SK-N-MC (cell line): Measurements from ENCODE around the gene GRPEL2.

Experiments used
- DNase-seq: peaks from one replicate; pipeline ENCODE4 v3.0.0-alpha.2; 2011; ENCODE audit warnings: low read depth, low spot score
- H3K27ac ChIP-seq: fragments of 200-600 bp; sonication (generic); 2 replicates; pipeline ENCODE4 v1.5.1; 2016; ENCODE audit warnings: mixed run types
- H3K36me3 ChIP-seq: fragments of 200-600 bp; sonication (generic); 2 replicates; pipeline ENCODE4 v1.6.1; 2017; ENCODE audit warnings: antibody characterized with exemption, low read length, mixed read lengths; ENCODE audit not compliant: insufficient read depth
- H3K4me3 ChIP-seq: fragments of 200-600 bp; sonication (generic); 2 replicates; pipeline ENCODE4 v1.5.1; 2016
- H3K9ac ChIP-seq: fragments of 200-600 bp; sonication (generic); 2 replicates; pipeline ENCODE4 v1.8.0; 2017; ENCODE audit warnings: mixed run types, mixed read lengths; ENCODE audit not compliant: insufficient read length
- H3K9me3 ChIP-seq: fragments of 200-600 bp; sonication (generic); 2 replicates; pipeline ENCODE4 v1.6.1; 2017; ENCODE audit warnings: low read depth, mild to moderate bottlenecking, antibody characterized with exemption, low read length, moderate library complexity, mixed read lengths
- EZH2 ChIP-seq: fragments of 200-600 bp; sonication (generic); IDR thresholded peaks from one replicate; pipeline ENCODE4 v1.6.1; 2017; ENCODE audit warnings: antibody characterized with exemption
- FOXP2 ChIP-seq: optimal IDR thresholded peaks from 2 replicates; pipeline ENCODE3; 2011; ENCODE audit warnings: mild to moderate bottlenecking, moderate library complexity; ENCODE audit not compliant: insufficient read depth; ENCODE audit errors: extremely low read length, control extremely low read depth
- POLR2AphosphoS5 ChIP-seq: IDR thresholded peaks from 2 replicates; pipeline ENCODE4 v1.6.1; 2012; ENCODE audit warnings: mild to moderate bottlenecking, low read depth, low read length, borderline replicate concordance

Gene GRPEL2

DNA sequence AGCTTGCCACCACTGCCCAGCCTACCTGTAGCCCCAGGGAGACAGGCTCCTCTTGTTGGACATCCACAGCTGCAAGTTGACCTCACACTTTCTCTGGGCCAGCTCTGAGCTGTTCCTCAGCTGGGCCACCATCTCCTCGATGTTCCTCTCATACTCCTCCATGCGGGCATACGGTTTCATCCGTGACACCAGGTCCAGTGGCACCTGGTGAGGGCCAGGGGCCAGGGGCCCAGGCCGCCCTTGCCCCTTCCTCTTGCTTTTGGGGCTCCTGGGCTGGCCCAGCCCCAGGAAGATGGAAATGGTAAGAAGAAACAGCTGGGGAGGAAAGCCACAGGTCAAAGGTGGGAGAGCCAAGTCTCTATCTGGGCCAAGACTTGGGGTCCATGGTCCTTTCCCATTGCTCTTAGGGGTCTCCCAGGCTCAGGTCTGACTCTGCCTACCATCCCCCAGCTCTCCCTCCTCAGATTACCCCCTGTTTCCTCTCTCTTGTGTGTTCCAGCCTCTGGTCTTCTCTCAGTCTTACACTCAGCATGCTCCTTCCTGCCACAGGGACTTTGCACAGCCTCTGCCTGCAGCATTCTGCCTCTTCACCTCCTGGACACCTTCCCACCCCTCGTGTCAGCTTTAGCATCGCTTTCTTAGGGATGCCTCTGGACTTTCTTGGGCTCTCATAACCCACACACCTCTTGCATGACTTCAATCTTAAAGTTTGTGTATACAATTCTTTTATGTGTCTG, 31.6 kb downstream of the GRPEL2 start:
- Histone ChIP-seq H3K27ac (no peak overlapping the region), H3K9me3 (no peaks in the 10 kb centered on the region), H3K9ac (no peak overlapping the region), H3K4me3 (no peak overlapping the region), H3K36me3 (no peaks in the 10 kb centered on the region)
- no peak for DNase-seq
- TF ChIP-seq POLR2AphosphoS5 (no peak), FOXP2 (no peak), EZH2 (no peak)

DNA sequence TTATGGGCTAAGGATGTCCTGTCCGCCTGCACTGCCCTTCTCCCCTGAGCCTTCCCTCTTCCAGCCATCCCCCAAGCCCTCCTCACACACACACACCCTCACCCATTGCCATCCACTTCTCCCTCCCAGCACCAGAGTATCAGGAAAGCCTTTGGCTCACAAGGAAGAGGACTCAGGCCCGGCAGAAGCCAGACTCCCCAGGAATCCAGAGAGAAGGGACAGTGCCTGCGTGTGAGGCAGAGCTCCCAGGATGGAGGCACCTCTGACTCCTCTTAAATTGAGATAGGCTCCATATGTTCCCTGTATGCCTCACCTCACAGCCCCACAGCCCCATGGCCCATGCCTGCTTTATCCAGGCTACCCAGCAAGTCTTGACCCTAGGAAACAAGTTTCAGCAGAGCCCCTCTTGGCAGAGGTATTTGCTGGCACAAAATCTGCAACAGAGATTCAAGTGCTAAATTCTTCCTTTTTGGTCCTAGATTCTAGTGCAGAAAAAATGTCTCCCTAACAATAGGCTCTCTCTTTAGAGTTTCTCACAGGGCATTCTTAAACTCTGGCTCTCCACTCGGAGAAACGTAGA, 33.0 kb downstream of the GRPEL2 start:
- TF ChIP-seq FOXP2 (no peak), POLR2AphosphoS5 (no peak), EZH2 (no peak)
- Histone ChIP-seq H3K9me3 (no peaks in the 10 kb centered on the region), H3K27ac (no peak overlapping the region), H3K36me3 (no peaks in the 10 kb centered on the region), H3K4me3 (no peak overlapping the region), H3K9ac (no peak overlapping the region)
- DNase-seq, result no peak

DNA sequence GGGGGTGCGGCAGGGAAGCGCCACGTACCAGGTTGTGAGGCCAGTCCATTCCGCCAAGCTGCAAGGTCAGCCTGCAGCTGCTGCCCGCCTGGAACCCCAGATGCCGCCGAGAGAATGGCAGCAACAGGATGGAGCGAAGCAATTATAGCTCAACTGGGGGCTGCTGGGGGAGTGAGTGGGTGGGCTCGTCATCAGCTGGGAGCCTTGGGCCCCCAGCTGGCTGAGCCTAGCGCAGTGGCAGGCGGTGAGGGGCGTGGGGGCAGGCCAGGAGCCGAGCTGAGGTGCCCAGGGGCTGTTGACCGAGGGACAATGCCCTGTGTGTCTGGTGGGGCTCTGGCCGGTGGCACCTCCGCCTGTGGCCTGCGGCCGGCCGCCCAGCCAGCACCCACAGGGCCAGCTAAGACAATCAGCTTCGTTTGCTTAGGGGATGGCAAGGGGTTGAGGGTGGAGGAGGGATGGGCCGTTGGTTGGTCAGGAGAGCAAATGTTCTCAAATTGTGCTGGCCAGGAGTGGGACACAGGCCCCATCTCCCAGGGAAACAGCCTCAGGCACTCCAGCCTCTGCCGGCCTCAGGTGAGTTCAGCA, 34.0 kb downstream of the GRPEL2 start, which contains the start of gene IL17B:
IL17B (minus strand) TSS at position 116 of the 585 bp plus-strand sequence; CDS start at position 49, 67 bp downstream.
- TF ChIP-seq EZH2 (no peak), FOXP2 (no peak), POLR2AphosphoS5 (no peak)
- Histone ChIP-seq H3K4me3 (no peak within 1 kb of the TSS), H3K9me3 (no peaks in the 10 kb centered on the region), H3K27ac (no peak within 1 kb of the TSS), H3K9ac (no peak within 1 kb of the TSS), H3K36me3 (no peaks in the 10 kb centered on the region)
- DNase-seq, result no peak

DNA sequence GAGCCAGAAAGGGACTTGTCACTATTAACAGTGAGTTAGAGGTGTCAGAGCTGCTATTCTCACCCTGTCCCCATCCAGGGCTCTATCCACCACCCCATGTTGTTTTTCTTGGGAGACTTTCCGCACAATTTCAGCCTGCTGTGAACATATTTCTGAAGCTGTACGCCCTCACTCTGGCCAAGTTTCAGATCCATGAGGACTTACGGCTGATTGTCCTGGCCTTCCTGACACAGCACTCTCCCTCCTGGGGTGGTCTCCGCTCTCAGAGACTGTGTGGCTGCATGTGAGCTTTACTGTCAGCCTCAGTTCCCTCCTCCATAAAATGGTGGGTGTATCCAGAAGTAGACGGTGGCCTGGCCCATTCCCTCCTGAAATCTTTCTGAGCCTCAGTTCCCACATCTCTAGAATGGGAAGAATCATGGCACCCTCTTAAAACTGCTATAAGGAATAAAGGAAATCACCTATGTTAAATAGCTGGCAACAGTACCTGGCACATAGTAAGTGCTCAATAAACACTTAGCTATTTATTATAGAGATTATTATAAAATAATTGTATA, 34.6 kb downstream of the GRPEL2 start:
- no peak for TF ChIP-seq POLR2AphosphoS5
- TF ChIP-seq EZH2, result no peak
- no peak for TF ChIP-seq FOXP2
- Histone ChIP-seq H3K9me3 (no peaks in the 10 kb centered on the region), H3K4me3 (no peak overlapping the region), H3K36me3 (no peaks in the 10 kb centered on the region), H3K27ac (no peak overlapping the region), H3K9ac (no peak overlapping the region)
- DNase-seq, result no peak

DNA sequence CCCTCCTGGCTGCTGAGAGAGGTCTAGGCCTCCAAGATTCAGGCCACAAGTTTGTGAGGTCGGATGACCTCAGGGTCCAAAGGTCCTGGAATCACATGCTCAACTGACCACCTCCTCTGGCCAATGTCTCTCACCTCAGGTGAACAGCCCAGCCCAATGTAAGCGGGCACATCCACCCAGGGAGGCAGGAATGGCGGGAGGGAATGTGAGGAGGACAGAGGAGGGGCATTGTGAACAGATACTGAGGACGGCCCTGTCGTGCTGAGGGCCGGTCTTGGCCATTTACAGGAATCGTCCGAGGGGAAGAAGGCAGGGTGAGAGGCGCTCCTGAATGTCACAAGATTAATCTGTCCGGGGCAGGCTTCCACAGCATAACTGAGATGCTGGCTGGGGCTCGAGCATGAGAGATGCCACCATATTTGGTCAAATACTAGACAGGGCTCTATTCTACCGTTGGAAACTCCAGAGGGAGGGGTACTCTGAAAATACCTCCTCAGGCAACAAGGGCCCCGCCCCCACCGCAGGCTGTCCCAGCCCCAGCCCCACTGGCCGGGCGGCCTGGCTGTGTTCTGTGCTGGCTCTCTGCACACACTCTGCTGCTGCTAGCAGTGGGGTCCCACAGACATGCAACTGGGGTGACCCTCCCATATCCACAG, 35.3 kb downstream of the GRPEL2 start:
- Histone ChIP-seq H3K9me3 (no peaks in the 10 kb centered on the region), H3K9ac (no peak overlapping the region), H3K36me3 (no peaks in the 10 kb centered on the region), H3K4me3 (no peak overlapping the region), H3K27ac (no peak overlapping the region)
- TF ChIP-seq POLR2AphosphoS5, result no peak
- TF ChIP-seq EZH2, result no peak
- TF ChIP-seq FOXP2, result no peak
- no peak for DNase-seq

DNA sequence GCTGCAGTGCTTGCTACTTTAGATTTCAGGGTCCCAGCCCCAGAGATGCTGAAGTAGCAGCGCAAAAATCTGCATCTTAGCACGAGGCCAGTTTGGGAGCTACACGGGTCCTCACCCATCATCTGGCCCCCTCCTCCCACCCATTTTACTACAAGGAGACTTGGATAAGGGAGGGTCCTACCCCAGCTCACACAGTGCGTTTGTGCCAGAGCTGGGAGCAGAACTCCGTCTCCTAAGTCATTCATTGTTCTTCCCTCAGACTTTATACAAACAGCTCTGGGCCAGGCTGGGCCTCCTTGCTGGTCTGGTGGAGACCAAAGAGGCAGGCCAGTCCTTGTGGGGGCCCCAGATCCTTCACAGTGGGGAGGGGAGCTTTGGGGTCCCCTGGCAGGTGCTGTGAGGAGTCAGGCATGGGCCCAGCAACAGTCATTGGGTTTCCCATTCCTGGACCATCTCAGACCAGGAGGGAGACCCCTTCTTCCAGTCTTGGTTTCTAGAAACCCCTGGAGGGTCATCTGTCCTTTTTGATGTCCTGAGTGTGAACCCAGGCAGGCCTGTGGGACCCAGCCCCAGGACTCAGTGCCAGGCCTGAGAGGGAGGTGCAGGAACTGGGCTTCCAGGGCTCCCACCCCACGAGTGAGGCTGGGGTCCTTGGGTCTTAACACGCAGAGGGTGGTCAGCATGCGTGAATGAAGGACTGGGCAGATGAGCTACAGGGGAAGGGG, 36.1 kb downstream of the GRPEL2 start:
- no peak overlapping the region for H3K9ac ChIP-seq
- no peaks in the 10 kb centered on the region for H3K9me3 ChIP-seq
- TF ChIP-seq EZH2, result no peak
- TF ChIP-seq POLR2AphosphoS5, result no peak
- TF ChIP-seq FOXP2, result no peak
- DNase-seq, result no peak
- no peak overlapping the region for H3K27ac ChIP-seq
- no peak overlapping the region for H3K4me3 ChIP-seq
- no peaks in the 10 kb centered on the region for H3K36me3 ChIP-seq

DNA sequence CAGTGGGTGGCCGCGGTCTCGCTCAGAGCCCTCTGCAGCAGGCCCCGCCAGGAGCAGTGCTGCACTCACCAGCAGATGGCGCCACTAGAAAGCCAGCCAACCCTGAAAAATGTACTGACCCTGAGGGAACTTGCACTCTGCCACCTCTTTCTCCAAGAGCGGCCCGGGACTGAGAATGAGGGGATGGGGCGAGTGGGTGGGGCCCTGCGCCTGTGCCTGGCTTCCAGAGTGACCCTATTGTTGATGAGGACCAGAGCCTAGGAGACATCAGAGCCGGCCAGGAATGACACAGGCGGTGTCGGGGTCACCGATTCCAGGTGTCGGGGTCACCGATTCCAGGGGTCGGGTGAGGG, 36.7 kb downstream of the GRPEL2 start:
- TF ChIP-seq EZH2 (no peak), FOXP2 (no peak), POLR2AphosphoS5 (no peak)
- no peak overlapping the region for H3K4me3 ChIP-seq
- H3K27ac ChIP-seq, result no peak overlapping the region
- no peak overlapping the region for H3K9ac ChIP-seq
- H3K36me3 ChIP-seq, result no peaks in the 10 kb centered on the region
- DNase-seq, result no peak
- no peaks in the 10 kb centered on the region for H3K9me3 ChIP-seq
